HepG2 (cell line): ENCODE measurements around the gene KRTAP3-1. TPM values are rescaled to one million over a fixed set of nuclear protein-coding genes. Genes with fewer than 3 reads are reported as not detected.

Experiments
- AKAP8 ChIP-seq: sonication (generic); formaldehyde crosslinking; IDR thresholded peaks from 2 replicates; pipeline ENCODE4 v1.5.1; 2020; ENCODE audit warnings: mild to moderate bottlenecking, missing genetic modification reagents
- GABPA ChIP-seq, 2 experiments: IDR thresholded peaks; 2 replicates each; pipeline ENCODE4 v1.6.1; 2011 to 2016; ENCODE audit warnings: low read depth in 2 of 2, low read length in 1 of 2, missing biosample characterization in 1 of 2, missing genetic modification characterization in 1 of 2
- PHF8 ChIP-seq: sonication (generic); formaldehyde crosslinking; IDR thresholded peaks from 2 replicates; pipeline ENCODE4 v1.5.0; 2020; ENCODE audit warnings: missing genetic modification reagents
- RAD51 ChIP-seq: fragments of 450-650 bp; IDR thresholded peaks from 2 replicates; pipeline ENCODE4 v1.6.1; 2016; ENCODE audit warnings: borderline replicate concordance
- SETDB1 ChIP-seq: sonication (generic); formaldehyde crosslinking; IDR thresholded peaks from 2 replicates; pipeline ENCODE4 v1.5.1; 2020; ENCODE audit warnings: missing genetic modification reagents, mild to moderate bottlenecking, borderline replicate concordance
- SP1 ChIP-seq, 2 experiments: fragments of 450-650 bp in 1 of 2; sonication (generic) in 1 of 2; formaldehyde crosslinking in 1 of 2; IDR thresholded peaks; 2 replicates each; pipeline versions ENCODE4 v1.4.0 to v1.6.1; 2016 to 2020; ENCODE audit warnings: missing genetic modification reagents in 1 of 2
- THAP8 ChIP-seq: sonication (generic); formaldehyde crosslinking; IDR thresholded peaks from 2 replicates; pipeline ENCODE4 v1.5.1; 2020; ENCODE audit warnings: missing genetic modification reagents, mild to moderate bottlenecking, borderline replicate concordance
- ZNF510 ChIP-seq: sonication (generic); formaldehyde crosslinking; IDR thresholded peaks from 2 replicates; pipeline ENCODE4 v1.4.0; 2020; ENCODE audit warnings: low read depth, mild to moderate bottlenecking, missing genetic modification reagents
- ZNF552 ChIP-seq: sonication (generic); formaldehyde crosslinking; IDR thresholded peaks from 2 replicates; pipeline ENCODE4 v1.9.0; 2022; ENCODE audit warnings: missing genetic modification reagents, mild to moderate bottlenecking, borderline replicate concordance
- ZNF558 ChIP-seq: sonication (generic); formaldehyde crosslinking; IDR thresholded peaks from 2 replicates; pipeline ENCODE4 v1.9.0; 2022; ENCODE audit warnings: mild to moderate bottlenecking, missing genetic modification reagents, borderline replicate concordance
- ZNF569 ChIP-seq: sonication (generic); formaldehyde crosslinking; IDR thresholded peaks from 2 replicates; pipeline ENCODE4 v1.5.0; 2020; ENCODE audit warnings: mild to moderate bottlenecking, missing genetic modification reagents, moderate library complexity, borderline replicate concordance
- ZNF577 ChIP-seq: sonication (generic); formaldehyde crosslinking; IDR thresholded peaks from 2 replicates; pipeline ENCODE4 v1.4.0; 2020; ENCODE audit warnings: mild to moderate bottlenecking, low read depth, missing genetic modification reagents, borderline replicate concordance
- ZNF614 ChIP-seq: IDR thresholded peaks from 2 replicates; pipeline ENCODE4 v1.6.1; 2018; ENCODE audit warnings: missing biosample characterization, missing genetic modification reagents, inconsistent platforms, borderline replicate concordance
- ZNF629 ChIP-seq: sonication (generic); formaldehyde crosslinking; conservative IDR thresholded peaks from 2 replicates; pipeline ENCODE4 v1.5.0; 2020; ENCODE audit warnings: missing genetic modification reagents
- ZNF841 ChIP-seq: sonication (generic); formaldehyde crosslinking; IDR thresholded peaks from 2 replicates; pipeline ENCODE4 v1.8.1; 2023; ENCODE audit warnings: missing genetic modification reagents, borderline replicate concordance
- ZNF878 ChIP-seq: sonication (generic); formaldehyde crosslinking; IDR thresholded peaks from 2 replicates; pipeline ENCODE4 v1.8.1; 2023; ENCODE audit warnings: mild to moderate bottlenecking, missing genetic modification reagents, moderate library complexity
- ZSCAN22 ChIP-seq: sonication (generic); formaldehyde crosslinking; IDR thresholded peaks from 2 replicates; pipeline ENCODE4 v1.4.0; 2020; ENCODE audit warnings: mild to moderate bottlenecking, missing genetic modification reagents
- polyA plus RNA-seq, 8 experiments: library from polyadenylated mRNA; depleted of rRNA in 3 of 8; stranded (reverse) in 7 of 8; unstranded in 1 of 8; fragments of >200 nt; fragmentation: Illumina TruSeq in 4 of 8; extraction: Trizol in 4 of 8; gene quantifications; 2 replicates each; pipeline versions ENCODE4 v1.2.1 to v1.2.3, GENCODE V29; 2011 to 2016; ENCODE audit warnings: low read depth in 4 of 8, missing spikeins in 1 of 8, mixed read lengths in 1 of 8; ENCODE audit not compliant: insufficient read depth in 1 of 8
- total RNA-seq, 5 experiments: library from RNA; depleted of rRNA; stranded (reverse); fragments of >200 nt; fragmentation: Illumina TruSeq; extraction: Trizol; gene quantifications; 2 replicates each; pipeline ENCODE4 v1.2.3, GENCODE V29; 2016; ENCODE audit warnings: low read depth in 1 of 5
- TF ChIP-seq, protein P1 (sequence below): sonication (generic); formaldehyde crosslinking; IDR thresholded peaks from 2 replicates; pipeline ENCODE4 v1.4.0; 2020; ENCODE audit warnings: missing genetic modification reagents, mild to moderate bottlenecking, borderline replicate concordance
- TF ChIP-seq, protein P2 (sequence below): sonication (generic); formaldehyde crosslinking; IDR thresholded peaks from 2 replicates; pipeline ENCODE4 v1.5.0; 2020; ENCODE audit warnings: mild to moderate bottlenecking, missing genetic modification reagents
- TF ChIP-seq, protein P3 (sequence below): sonication (generic); formaldehyde crosslinking; IDR thresholded peaks from 2 replicates; pipeline ENCODE4 v1.4.0; 2020; ENCODE audit warnings: mild to moderate bottlenecking, missing genetic modification reagents
- TF ChIP-seq, protein P4 (sequence below): sonication (generic); formaldehyde crosslinking; IDR thresholded peaks from 2 replicates; pipeline ENCODE4 v1.5.0; 2020; ENCODE audit warnings: mild to moderate bottlenecking, missing genetic modification reagents, moderate library complexity
- TF ChIP-seq, protein P5 (sequence below): sonication (generic); formaldehyde crosslinking; IDR thresholded peaks from 2 replicates; pipeline ENCODE4 v1.4.0; 2020; ENCODE audit warnings: missing genetic modification reagents

KRTAP3-1 gene
- total and polyA plus RNA-seq, 2 of the 13 experiments (the other 11 are each of a cell fraction or from before 2014, with no cell fraction given), result 0.29 to 3.7 TPM

- TF ChIP-seq GABPA (IDR thresholded peaks at IDR 0.05; ENCODE audit: low read depth, low read length) (no peak), GABPA (CRISPR knock-in tag; IDR thresholded peaks at IDR 0.05; ENCODE audit: low read depth) (no peak), ZNF577 (CRISPR knock-in tag) (no peak), ZNF569 (CRISPR knock-in tag) (0 out of 2 replicates have a peak, but pooled peaks have one; percentile 62), ZNF510 (CRISPR knock-in tag) (no peak), ZNF614 (CRISPR knock-in tag) (peak; percentile 66; the same call in 1 of the 2 replicates), ZNF552 (no peak), ZNF841 (CRISPR knock-in tag) (no peak), SP1 (IDR thresholded peaks at IDR 0.05) (no peak), SP1 (CRISPR knock-in tag; IDR thresholded peaks at IDR 0.05) (no peak), AKAP8 (CRISPR knock-in tag) (no peak), SETDB1 (CRISPR knock-in tag) (no peak), ZNF878 (CRISPR knock-in tag) (no peak; the same call in 1 of the 2 replicates), ZNF629 (CRISPR knock-in tag) (no peak), PHF8 (CRISPR knock-in tag) (no peak), RAD51 (no peak), THAP8 (CRISPR knock-in tag) (no peak), ZNF558 (no peak), ZSCAN22 (CRISPR knock-in tag) (no peak)
- TF ChIP-seq, protein P1, sequence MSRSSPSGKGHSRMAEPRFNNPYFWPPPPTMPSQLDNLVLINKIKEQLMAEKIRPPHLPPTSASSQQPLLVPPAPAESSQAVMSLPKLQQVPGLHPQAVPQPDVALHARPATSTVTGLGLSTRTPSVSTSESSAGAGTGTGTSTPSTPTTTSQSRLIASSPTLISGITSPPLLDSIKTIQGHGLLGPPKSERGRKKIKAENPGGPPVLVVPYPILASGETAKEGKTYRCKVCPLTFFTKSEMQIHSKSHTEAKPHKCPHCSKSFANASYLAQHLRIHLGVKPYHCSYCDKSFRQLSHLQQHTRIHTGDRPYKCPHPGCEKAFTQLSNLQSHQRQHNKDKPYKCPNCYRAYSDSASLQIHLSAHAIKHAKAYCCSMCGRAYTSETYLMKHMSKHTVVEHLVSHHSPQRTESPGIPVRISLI (CRISPR knock-in tag), result no peak
- TF ChIP-seq, protein P2, sequence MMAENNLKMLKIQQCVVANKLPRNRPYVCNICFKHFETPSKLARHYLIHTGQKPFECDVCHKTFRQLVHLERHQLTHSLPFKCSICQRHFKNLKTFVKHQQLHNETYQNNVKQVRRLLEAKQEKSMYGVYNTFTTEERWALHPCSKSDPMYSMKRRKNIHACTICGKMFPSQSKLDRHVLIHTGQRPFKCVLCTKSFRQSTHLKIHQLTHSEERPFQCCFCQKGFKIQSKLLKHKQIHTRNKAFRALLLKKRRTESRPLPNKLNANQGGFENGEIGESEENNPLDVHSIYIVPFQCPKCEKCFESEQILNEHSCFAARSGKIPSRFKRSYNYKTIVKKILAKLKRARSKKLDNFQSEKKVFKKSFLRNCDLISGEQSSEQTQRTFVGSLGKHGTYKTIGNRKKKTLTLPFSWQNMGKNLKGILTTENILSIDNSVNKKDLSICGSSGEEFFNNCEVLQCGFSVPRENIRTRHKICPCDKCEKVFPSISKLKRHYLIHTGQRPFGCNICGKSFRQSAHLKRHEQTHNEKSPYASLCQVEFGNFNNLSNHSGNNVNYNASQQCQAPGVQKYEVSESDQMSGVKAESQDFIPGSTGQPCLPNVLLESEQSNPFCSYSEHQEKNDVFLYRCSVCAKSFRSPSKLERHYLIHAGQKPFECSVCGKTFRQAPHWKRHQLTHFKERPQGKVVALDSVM, result no peak
- TF ChIP-seq, protein P3, sequence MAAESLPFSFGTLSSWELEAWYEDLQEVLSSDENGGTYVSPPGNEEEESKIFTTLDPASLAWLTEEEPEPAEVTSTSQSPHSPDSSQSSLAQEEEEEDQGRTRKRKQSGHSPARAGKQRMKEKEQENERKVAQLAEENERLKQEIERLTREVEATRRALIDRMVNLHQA, result no peak
- TF ChIP-seq, protein P4, sequence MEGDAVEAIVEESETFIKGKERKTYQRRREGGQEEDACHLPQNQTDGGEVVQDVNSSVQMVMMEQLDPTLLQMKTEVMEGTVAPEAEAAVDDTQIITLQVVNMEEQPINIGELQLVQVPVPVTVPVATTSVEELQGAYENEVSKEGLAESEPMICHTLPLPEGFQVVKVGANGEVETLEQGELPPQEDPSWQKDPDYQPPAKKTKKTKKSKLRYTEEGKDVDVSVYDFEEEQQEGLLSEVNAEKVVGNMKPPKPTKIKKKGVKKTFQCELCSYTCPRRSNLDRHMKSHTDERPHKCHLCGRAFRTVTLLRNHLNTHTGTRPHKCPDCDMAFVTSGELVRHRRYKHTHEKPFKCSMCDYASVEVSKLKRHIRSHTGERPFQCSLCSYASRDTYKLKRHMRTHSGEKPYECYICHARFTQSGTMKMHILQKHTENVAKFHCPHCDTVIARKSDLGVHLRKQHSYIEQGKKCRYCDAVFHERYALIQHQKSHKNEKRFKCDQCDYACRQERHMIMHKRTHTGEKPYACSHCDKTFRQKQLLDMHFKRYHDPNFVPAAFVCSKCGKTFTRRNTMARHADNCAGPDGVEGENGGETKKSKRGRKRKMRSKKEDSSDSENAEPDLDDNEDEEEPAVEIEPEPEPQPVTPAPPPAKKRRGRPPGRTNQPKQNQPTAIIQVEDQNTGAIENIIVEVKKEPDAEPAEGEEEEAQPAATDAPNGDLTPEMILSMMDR, result no peak
- TF ChIP-seq, protein P5, sequence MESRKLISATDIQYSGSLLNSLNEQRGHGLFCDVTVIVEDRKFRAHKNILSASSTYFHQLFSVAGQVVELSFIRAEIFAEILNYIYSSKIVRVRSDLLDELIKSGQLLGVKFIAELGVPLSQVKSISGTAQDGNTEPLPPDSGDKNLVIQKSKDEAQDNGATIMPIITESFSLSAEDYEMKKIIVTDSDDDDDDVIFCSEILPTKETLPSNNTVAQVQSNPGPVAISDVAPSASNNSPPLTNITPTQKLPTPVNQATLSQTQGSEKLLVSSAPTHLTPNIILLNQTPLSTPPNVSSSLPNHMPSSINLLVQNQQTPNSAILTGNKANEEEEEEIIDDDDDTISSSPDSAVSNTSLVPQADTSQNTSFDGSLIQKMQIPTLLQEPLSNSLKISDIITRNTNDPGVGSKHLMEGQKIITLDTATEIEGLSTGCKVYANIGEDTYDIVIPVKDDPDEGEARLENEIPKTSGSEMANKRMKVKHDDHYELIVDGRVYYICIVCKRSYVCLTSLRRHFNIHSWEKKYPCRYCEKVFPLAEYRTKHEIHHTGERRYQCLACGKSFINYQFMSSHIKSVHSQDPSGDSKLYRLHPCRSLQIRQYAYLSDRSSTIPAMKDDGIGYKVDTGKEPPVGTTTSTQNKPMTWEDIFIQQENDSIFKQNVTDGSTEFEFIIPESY (CRISPR knock-in tag), result no peak
Measured at GRCh38 chr17:41009301-41009760, 403 bp upstream of the KRTAP3-1 start (continued).
